ENCODE results near the gene NOXRED1.

GRCh38 chr14:77364146-77364545 is 59.2 kb downstream of the NOXRED1 start:
- TF ChIP-seq CTCF (optimal IDR thresholded peaks at IDR 0.05 in 1 of 3, IDR thresholded peaks at IDR 0.05 in 1 of 3, conservative IDR thresholded peaks at IDR 0.05 in 1 of 3; ENCODE audit: extremely low read depth in 1 of 3, insufficient read depth in 2 of 3, low read length in 3 of 3) = no peak
- no peak for TF ChIP-seq EZH2 (IDR thresholded peaks at IDR 0.05; ENCODE audit: low read length)
